ENCODE results near the gene SMYD3.
"Not testable (repeated sequence)": the region's sequence is repeated elsewhere in the genome, so short reads cannot be mapped to it uniquely, and the experiment has no call there.

SMYD3 gene

GRCh38 chr1:245776139-245776538 is 730.9 kb downstream of the SMYD3 start:
- no peak overlapping the region for H3K27ac ChIP-seq
- TF ChIP-seq, protein P1, sequence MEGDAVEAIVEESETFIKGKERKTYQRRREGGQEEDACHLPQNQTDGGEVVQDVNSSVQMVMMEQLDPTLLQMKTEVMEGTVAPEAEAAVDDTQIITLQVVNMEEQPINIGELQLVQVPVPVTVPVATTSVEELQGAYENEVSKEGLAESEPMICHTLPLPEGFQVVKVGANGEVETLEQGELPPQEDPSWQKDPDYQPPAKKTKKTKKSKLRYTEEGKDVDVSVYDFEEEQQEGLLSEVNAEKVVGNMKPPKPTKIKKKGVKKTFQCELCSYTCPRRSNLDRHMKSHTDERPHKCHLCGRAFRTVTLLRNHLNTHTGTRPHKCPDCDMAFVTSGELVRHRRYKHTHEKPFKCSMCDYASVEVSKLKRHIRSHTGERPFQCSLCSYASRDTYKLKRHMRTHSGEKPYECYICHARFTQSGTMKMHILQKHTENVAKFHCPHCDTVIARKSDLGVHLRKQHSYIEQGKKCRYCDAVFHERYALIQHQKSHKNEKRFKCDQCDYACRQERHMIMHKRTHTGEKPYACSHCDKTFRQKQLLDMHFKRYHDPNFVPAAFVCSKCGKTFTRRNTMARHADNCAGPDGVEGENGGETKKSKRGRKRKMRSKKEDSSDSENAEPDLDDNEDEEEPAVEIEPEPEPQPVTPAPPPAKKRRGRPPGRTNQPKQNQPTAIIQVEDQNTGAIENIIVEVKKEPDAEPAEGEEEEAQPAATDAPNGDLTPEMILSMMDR (conservative IDR thresholded peaks at IDR 0.05): no peak
- TF ChIP-seq ZFX (IDR thresholded peaks at IDR 0.05): no peak

DNA sequence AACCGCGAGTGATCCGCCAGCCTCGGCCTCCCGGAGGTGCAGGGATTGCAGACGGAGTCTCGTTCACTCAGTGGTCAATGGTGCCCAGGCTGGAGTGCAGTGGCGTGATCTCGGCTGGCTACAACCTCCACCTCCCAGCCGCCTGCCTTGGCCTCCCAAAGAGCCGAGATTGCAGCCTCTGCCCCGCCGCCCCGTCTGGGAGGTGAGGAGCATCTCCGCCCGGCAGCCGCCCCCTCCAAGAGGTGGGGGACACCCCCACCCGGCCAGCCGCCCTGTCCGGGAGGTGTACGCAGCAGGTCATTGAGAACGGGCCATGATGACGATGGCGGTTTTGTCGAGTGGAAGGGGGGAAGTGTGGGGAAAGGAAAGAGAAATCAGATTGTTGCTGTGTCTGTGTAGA is 732.1 kb downstream of the SMYD3 start:
- H3K27ac ChIP-seq: not testable (repeated sequence)

DNA sequence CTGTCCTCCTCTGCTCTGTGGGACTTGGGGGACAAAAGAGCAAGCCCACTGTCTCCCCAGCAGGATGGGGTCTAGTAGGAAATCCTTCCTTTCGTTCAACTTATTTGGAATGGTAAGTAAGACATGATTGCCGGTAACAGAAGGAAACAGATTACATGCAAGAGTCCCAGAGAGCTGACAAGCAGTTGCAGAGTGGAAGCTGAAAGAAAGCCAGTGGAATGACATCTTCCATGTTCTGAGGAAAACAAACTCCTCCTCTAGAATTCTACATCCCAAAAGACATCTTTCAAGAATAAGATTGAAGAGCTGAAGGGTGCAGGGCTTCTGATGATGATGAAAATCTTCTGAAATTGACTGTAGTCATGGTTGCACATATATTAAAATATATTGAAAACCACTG is 732.9 kb downstream of the SMYD3 start:
- TF ChIP-seq, protein P1 (conservative IDR thresholded peaks at IDR 0.05): no peak
- TF ChIP-seq ZFX (IDR thresholded peaks at IDR 0.05): no peak
- H3K27ac ChIP-seq: no peak overlapping the region

GRCh38 chr1:245773344-245773743 is 733.7 kb downstream of the SMYD3 start:
- H3K27ac ChIP-seq: no peak overlapping the region

DNA sequence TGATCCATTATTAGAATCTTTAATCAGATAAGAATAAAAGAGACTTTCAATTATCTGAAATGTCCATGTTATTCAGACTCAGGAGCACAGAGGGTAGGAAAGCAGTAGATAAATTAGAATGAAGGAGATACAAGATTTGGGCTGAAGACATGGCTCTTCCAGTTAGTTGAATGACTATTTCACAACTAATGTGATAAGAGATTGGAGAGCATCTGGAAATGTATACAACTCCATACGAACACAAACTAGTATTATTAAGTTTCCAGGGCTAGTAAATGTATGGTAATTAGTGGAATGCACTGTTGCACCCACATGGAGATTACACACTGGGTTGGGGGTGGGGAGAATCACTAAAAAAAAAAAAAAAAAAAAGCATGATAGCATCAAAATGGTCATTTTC is 734.3 kb downstream of the SMYD3 start:
- TF ChIP-seq ZFX (IDR thresholded peaks at IDR 0.05): no peak
- TF ChIP-seq, protein P1 (conservative IDR thresholded peaks at IDR 0.05): no peak
- no peak overlapping the region for H3K27ac ChIP-seq

More at GRCh38 chr1:245773344-245773743, 733.7 kb downstream of the SMYD3 start:
- TF ChIP-seq ZFX (IDR thresholded peaks at IDR 0.05): no peak
- TF ChIP-seq, protein P1 (conservative IDR thresholded peaks at IDR 0.05): no peak

GRCh38 chr1:245772325-245772724 is 734.8 kb downstream of the SMYD3 start:
- H3K27ac ChIP-seq: no peak overlapping the region
- TF ChIP-seq, protein P1 (conservative IDR thresholded peaks at IDR 0.05): no peak
- TF ChIP-seq ZFX (IDR thresholded peaks at IDR 0.05): no peak

GRCh38 chr1:245771511-245772281 is 735.4 kb downstream of the SMYD3 start:
- H3K27ac ChIP-seq: no peak overlapping the region
- TF ChIP-seq, protein P1 (conservative IDR thresholded peaks at IDR 0.05): no peak
- no peak for TF ChIP-seq ZFX (IDR thresholded peaks at IDR 0.05)

DNA sequence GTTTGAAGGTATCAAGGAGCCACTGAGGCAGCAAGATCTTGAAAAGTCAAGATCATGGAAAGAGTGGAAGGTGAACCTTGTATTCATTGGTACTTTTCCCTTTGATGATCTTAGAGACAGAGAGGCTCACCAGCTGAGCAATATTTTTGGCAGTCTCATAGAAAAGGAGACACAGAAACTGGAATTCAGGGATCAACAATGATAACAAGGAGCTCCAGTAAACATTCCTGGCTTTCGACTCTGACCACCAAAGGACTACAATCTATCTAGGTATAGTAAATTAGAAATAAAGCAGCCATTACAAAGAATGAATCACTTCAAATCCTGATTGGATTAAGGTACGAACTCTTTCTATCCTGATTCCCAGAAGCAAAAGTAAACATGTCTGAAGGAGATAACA is 736.9 kb downstream of the SMYD3 start:
- no peak overlapping the region for H3K27ac ChIP-seq
- TF ChIP-seq, protein P1 (conservative IDR thresholded peaks at IDR 0.05): no peak
- no peak for TF ChIP-seq ZFX (IDR thresholded peaks at IDR 0.05)

All from C4-2B (cell line).